ENCODE data around the gene FITM1.

Gene FITM1

GRCh38 chr14:24098229-24098926, 32.1 kb upstream of the FITM1 start:
- TF ChIP-seq FOXM1 (IDR thresholded peaks at IDR 0.05; ENCODE audit: borderline replicate concordance, low read depth): no peak
- no peak for TF ChIP-seq TEAD4 (IDR thresholded peaks at IDR 0.05)
- TF ChIP-seq YY1 (IDR thresholded peaks at IDR 0.05; ENCODE audit: low read depth): no peak
- TF ChIP-seq RAD21 (IDR thresholded peaks at IDR 0.05; ENCODE audit: low read depth): no peak
- no peak for TF ChIP-seq USF1 (IDR thresholded peaks at IDR 0.05)
- no peak for TF ChIP-seq TCF12 (IDR thresholded peaks at IDR 0.05; ENCODE audit: low read depth)
- TF ChIP-seq TAF1 (IDR thresholded peaks at IDR 0.05; ENCODE audit: low read depth): no peak

- TF ChIP-seq RAD21 (IDR thresholded peaks at IDR 0.05; ENCODE audit: low read depth): no peak
- no peak for TF ChIP-seq EP300 (IDR thresholded peaks at IDR 0.05; ENCODE audit: borderline replicate concordance)
- TF ChIP-seq EGR1 (IDR thresholded peaks at IDR 0.05): no peak
- peak; percentile 79 for TF ChIP-seq USF1 (IDR thresholded peaks at IDR 0.05)
- TF ChIP-seq TAF1 (IDR thresholded peaks at IDR 0.05; ENCODE audit: low read depth): no peak
- TF ChIP-seq YY1 (IDR thresholded peaks at IDR 0.05; ENCODE audit: low read depth): peak; percentile 61; the same call in 1 of the 2 replicates
- peak; percentile 71 for TF ChIP-seq TCF12 (IDR thresholded peaks at IDR 0.05; ENCODE audit: low read depth)
- TF ChIP-seq REST (IDR thresholded peaks at IDR 0.05; ENCODE audit: low read depth): no peak
- TF ChIP-seq FOXM1 (IDR thresholded peaks at IDR 0.05; ENCODE audit: borderline replicate concordance, low read depth): no peak
- TF ChIP-seq TEAD4 (IDR thresholded peaks at IDR 0.05): no peak
- TF ChIP-seq NFIC (IDR thresholded peaks at IDR 0.05): peak; percentile 83
- TF ChIP-seq CREB1 (IDR thresholded peaks at IDR 0.05; ENCODE audit: low read depth): no peak
- TF ChIP-seq MAX (IDR thresholded peaks at IDR 0.05): peak; percentile 95
- no peak for TF ChIP-seq CEBPB (IDR thresholded peaks at IDR 0.05)
- no peak for TF ChIP-seq ZBTB7A (IDR thresholded peaks at IDR 0.05; ENCODE audit: low read depth)
Observed at GRCh38 chr14:24098927-24099813, 31.3 kb upstream of the FITM1 start.

GRCh38 chr14:24100197-24100981, 30.1 kb upstream of the FITM1 start:
- TF ChIP-seq CEBPB (IDR thresholded peaks at IDR 0.05) (no peak), NFIC (IDR thresholded peaks at IDR 0.05) (no peak), TEAD4 (IDR thresholded peaks at IDR 0.05) (no peak), TAF1 (IDR thresholded peaks at IDR 0.05; ENCODE audit: low read depth) (no peak), REST (IDR thresholded peaks at IDR 0.05; ENCODE audit: low read depth) (no peak), YY1 (IDR thresholded peaks at IDR 0.05; ENCODE audit: low read depth) (no peak), RAD21 (IDR thresholded peaks at IDR 0.05; ENCODE audit: low read depth) (no peak), CREB1 (IDR thresholded peaks at IDR 0.05; ENCODE audit: low read depth) (no peak), EP300 (IDR thresholded peaks at IDR 0.05; ENCODE audit: borderline replicate concordance) (no peak), EGR1 (IDR thresholded peaks at IDR 0.05) (no peak), USF1 (IDR thresholded peaks at IDR 0.05) (no peak), FOXM1 (IDR thresholded peaks at IDR 0.05; ENCODE audit: borderline replicate concordance, low read depth) (no peak), TCF12 (IDR thresholded peaks at IDR 0.05; ENCODE audit: low read depth) (no peak)

GRCh38 chr14:24100982-24101494, 29.4 kb upstream of the FITM1 start:
- TF ChIP-seq NFIC (IDR thresholded peaks at IDR 0.05) (no peak), FOXM1 (IDR thresholded peaks at IDR 0.05; ENCODE audit: borderline replicate concordance, low read depth) (no peak), YY1 (IDR thresholded peaks at IDR 0.05; ENCODE audit: low read depth) (no peak), MAX (IDR thresholded peaks at IDR 0.05) (no peak), EP300 (IDR thresholded peaks at IDR 0.05; ENCODE audit: borderline replicate concordance) (no peak), ZBTB7A (IDR thresholded peaks at IDR 0.05; ENCODE audit: low read depth) (no peak), RAD21 (IDR thresholded peaks at IDR 0.05; ENCODE audit: low read depth) (no peak), TCF12 (IDR thresholded peaks at IDR 0.05; ENCODE audit: low read depth) (no peak), TEAD4 (IDR thresholded peaks at IDR 0.05) (no peak), CEBPB (IDR thresholded peaks at IDR 0.05) (no peak), USF1 (IDR thresholded peaks at IDR 0.05) (no peak), REST (IDR thresholded peaks at IDR 0.05; ENCODE audit: low read depth) (no peak), CREB1 (IDR thresholded peaks at IDR 0.05; ENCODE audit: low read depth) (no peak), EGR1 (IDR thresholded peaks at IDR 0.05) (no peak), TAF1 (IDR thresholded peaks at IDR 0.05; ENCODE audit: low read depth) (no peak)

Data from Ishikawa (cell line).